HG03460 (cell line): ENCODE results near the gene RUSC2.
"Not testable (repeated sequence)": the region's sequence is repeated elsewhere in the genome, so short reads cannot be mapped to it uniquely, and the experiment has no call there.

Experiments
- ATAC-seq: cut with Tn5 transposase; IDR thresholded peaks from one replicate; pipeline ENCODE4 v1.9.1; 2021; ENCODE audit not compliant: unreplicated experiment

RUSC2 gene

GRCh38 chr9:35490155-35490909 lies 421 bp downstream of the RUSC2 start:
- ATAC-seq, result no peak

DNA sequence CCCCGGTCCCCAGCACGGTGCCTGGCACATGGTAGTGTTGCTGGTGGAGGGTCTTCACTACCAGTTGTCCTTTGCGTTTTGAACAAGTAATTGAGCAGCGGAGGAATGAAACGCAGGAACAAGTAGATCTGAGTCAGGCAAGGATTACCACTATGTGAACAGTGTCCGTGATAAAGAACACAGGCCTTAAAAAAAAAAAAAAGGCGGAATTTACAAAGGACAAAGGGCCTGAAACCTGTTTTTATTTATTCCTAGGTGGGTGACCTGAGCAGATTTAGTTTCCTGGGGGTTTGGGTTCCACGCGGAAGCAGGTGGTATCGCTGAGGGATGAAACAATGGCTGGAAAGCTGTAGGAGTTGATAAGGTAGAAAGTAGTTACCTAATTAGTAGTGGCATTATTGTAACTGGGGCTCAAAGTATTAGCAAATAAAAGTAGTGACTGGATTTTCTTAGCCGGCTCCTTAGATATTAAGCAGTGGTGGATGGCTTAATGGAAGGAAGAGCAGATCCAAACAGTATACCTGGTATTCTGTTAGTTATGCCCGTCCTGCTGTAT lies 1.1 kb downstream of the RUSC2 start:
- no peak for ATAC-seq

GRCh38 chr9:35493119-35493518 lies 3.2 kb downstream of the RUSC2 start:
- not testable (repeated sequence) for ATAC-seq

GRCh38 chr9:35495984-35496383 lies 6.1 kb downstream of the RUSC2 start:
- no peak for ATAC-seq

GRCh38 chr9:35498245-35498644 lies 8.3 kb downstream of the RUSC2 start:
- ATAC-seq, result not testable (repeated sequence)

- no peak for ATAC-seq
These were observed 9.3 kb downstream of the RUSC2 start for GRCh38 chr9:35499029-35499700.

- ATAC-seq, result no peak
These were observed 9.8 kb downstream of the RUSC2 start for GRCh38 chr9:35499701-35500030.

- ATAC-seq, result no peak
These were observed 10.3 kb downstream of the RUSC2 start for GRCh38 chr9:35500130-35500748.

DNA sequence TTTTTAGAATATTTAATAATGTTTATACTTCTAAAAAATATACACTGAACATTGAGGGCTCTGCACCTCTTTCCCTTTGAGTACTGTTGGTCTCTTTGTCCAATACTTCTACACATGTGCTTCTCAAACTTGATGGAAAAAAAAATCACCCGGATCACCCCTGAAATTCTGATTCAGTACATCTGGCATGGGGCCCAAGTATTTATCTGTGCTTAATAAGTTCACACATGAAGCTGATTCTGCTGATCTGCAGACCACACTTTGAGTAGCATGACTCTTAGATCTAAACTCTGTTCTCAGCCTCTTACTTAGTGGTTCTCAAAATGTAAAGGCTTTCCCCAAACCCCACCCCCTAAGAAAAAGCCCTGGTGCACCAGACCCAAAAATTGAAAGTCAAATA lies 12.0 kb downstream of the RUSC2 start:
- no peak for ATAC-seq

- ATAC-seq, result no peak
These were observed 16.4 kb downstream of the RUSC2 start for GRCh38 chr9:35506359-35506758.

DNA sequence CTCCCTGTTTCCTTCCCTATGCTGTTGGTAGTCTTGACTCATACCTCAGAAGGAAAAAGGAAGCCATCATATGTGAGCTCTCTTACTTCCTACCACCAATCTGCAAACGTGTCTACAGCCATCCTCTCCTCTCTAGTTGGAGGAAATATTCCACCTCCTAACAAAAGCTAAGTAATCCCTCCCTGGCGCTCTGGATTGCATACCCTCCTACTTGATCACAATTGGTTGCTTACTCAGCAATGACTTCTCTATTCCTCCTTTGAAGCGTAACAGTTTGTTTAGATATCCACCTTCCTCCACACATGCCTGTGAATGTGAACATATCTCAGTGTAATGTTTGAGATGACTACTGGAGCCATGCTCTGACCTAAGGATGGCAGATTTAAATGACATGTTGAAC lies 18.2 kb downstream of the RUSC2 start:
- ATAC-seq, result no peak

DNA sequence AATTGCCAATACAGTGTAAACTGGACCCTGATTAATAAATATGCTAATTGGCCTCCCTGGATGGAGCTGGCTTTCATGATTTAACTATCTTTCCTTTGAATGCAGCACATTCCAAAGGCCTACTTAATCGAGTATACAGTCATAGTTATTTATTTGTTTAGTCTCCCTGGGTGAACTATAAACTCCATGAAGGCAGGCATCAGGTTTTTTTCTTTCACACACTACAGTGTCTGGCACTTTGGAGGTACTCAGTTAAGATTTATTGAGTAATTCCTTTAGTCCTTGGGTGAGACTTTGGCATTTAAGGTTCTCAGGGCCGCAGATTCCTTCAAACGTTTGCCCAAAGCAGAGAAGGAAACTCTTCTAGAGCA lies 20.5 kb downstream of the RUSC2 start:
- no peak for ATAC-seq

DNA sequence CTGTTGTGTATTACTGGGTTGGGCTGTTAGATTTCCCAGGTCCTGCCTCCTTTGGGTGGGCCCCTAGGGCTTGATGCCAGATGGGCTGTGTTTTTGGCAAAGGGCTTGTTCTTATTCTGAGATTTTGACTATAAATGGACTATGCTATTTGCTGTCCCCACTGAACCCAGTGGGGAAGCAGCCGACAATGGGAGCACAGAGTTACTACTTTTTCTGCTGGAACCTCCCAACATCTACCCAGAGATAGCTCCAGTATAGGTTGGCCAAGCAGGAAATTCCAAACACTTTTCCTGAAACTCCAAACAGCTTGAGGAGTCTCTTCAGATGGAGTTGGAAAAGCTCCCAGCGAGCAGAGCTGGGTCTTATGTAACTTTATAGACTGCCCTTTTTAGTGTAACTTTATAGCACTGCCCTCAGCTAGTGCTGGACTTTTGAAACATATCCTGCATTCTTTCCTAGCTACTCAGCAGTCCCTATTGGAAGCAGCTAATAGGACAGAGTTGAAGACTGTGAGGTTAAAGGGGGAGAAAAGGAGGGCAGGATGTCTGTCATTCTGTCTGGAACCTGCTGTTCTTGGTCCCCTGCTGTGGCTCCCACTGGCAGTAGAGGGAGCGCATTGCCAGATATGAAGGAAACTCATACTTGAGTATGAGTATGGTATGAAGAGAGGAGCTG lies 21.0 kb downstream of the RUSC2 start:
- no peak for ATAC-seq

GRCh38 chr9:35511453-35511852 lies 21.5 kb downstream of the RUSC2 start:
- no peak for ATAC-seq

DNA sequence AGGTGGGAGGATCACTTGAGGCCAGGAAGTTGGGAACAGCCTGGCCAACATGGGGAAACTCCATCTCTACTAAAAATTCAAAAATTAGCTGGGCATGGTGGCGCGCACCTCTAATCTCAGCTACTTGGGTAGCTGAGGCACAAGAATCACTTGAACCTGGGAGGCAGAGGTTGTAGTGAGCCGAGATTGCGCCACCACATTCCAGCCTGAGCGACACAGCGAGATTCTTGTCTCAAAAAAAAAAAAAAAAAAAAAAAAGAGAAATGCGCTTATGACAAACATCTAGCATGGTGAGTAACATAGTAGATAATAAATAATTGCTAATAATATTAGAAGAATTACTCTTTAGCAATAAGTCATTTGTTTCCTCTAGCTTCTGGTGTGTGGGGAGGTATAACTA lies 25.9 kb downstream of the RUSC2 start:
- no peak for ATAC-seq

GRCh38 chr9:35516479-35516878 lies 26.6 kb downstream of the RUSC2 start:
- no peak for ATAC-seq

GRCh38 chr9:35517131-35517530 lies 27.2 kb downstream of the RUSC2 start:
- ATAC-seq, result no peak

GRCh38 chr9:35517552-35518224 lies 27.8 kb downstream of the RUSC2 start:
- ATAC-seq, result no peak

DNA sequence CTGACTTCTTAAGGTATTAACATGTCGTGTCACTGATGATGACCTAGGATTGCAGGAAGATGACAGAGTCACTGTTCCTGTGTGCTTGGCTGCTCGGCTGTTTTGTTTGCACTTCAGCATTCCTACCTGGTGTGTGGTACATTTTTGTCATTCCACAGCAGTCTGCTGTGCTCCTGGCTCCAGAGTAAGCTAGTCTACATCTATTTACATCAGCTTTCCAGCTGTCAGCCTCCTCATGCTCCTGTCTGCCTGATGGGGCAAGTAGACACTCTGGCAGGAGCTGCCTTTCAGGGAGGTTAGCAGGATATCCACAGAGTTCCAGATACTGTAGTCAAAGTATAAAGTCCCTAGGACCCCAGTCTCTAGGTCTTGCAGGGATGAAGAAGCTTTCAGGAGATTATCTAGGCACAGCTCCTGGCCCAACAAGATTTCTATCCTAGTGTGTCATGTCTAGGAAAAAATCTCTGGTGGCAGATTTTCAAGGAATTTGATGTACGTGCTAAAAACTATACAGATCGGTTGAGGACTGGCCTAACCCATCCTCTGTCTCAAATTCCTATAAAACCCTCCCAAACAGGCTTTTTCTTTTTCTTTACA lies 28.4 kb downstream of the RUSC2 start:
- no peak for ATAC-seq

DNA sequence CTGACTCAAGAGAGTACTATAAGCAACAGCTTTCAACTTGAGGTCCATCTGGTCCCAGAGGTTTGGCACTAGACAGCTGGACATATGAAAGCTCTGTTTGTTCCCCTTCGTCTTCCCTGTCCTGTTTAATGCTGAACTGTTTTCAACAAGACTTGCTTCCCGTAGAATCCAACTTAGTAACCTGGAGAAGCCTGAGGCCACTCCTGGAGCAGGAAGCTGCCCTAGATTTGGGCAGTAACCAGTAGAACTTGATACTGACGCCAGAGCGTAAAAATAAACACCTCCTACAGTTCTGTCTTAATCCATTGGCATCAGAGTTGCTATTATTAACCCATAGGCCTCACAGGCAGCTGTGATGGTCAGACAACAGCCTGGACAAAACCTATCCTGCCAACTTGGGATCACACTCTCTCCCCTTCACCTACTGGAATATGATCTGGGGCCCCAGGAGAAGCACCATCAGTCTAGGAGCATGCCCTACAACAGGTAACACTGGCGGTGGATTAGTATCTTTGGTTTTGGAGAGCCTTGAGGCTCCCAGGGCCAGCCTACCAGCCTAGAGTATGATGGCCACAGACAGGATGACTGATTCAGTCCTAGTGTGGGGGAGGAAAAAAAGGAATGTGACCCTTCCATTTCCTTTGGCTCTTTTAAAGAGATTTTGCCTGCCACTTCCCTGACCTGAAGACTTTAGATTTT lies 29.2 kb downstream of the RUSC2 start:
- no peak for ATAC-seq
